HG03521 (cell line): ENCODE data around the gene NEAT1.
"Not testable (repeated sequence)": the region's sequence is repeated elsewhere in the genome, so short reads cannot be mapped to it uniquely, and the experiment has no call there.

Experiments
- ATAC-seq: cut with Tn5 transposase; IDR thresholded peaks from one replicate; pipeline ENCODE4 v1.9.1; 2021; ENCODE audit warnings: mild to moderate bottlenecking, moderate library complexity; ENCODE audit not compliant: unreplicated experiment

NEAT1 gene

DNA sequence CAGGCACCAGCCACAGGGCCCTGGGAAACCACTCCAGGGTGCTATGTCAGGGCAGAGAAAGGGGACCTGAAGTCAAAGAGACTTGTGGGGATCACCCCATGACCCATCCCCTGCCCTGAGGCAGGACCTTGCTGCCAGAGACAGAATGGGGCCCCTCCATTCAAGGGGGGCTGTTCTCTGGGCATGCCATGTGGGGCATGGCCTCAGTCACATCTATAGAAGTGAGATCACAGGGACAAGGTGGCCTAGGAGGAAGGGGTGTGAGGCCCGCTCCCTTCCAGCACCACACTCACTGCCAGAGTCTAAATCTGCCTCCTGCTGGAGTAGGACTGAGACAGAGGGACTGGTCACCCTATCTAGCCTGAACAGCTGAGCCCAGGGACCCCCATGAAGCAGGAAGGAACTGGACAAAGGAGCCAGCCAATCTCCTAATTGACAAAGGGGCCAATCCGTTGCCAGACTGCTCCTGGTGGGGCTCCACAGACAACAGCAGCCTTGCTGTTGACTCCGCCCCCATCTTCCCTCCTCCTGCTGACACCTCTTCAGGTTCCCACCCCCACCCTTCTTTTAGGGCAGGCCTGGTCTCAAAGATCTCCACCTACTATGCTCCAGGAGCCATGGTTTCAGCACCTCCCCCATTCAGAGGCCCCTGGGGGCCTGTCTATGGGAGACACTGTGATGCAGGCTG lies 26.0 kb downstream of the NEAT1 start:
- no peak for ATAC-seq

DNA sequence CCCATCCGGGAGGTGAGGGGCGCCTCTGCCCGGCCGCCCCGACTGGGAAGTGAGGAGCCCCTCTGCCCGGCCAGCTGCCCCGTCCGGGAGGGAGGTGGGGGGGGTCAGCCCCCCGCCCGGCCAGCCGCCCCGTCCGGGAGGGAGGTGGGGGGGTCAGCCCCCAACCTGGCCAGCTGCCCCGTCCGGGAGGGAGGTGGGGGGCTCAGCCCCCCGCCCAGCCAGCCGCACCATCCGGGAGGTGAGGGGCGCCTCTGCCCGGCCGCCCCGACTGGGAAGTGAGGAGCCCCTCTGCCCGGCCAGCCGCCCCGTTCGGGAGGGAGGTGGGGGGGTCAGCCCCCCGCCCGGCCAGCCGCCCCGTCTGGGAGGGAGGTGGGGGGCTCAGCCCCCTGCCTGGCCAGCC lies 28.7 kb downstream of the NEAT1 start:
- ATAC-seq = not testable (repeated sequence)

DNA sequence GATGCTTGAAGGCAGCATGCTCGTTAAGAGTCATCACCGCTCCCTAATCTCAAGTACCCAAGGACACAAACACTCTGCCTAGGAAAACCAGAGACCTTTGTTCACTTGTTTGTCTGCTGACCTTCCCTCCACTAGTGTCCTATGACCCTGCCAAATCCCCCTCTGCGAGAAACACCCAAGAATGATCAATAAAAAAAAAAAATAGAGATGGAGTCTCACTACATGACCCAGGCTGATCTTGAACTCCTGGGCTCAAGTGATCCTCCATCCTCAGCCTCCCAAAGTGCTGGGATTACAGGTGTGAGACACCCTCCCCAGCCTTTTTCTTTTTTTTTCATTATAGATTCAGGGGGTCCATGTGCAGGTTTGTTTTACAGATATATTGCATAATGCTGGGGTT lies 29.7 kb downstream of the NEAT1 start:
- not testable (repeated sequence) for ATAC-seq

DNA sequence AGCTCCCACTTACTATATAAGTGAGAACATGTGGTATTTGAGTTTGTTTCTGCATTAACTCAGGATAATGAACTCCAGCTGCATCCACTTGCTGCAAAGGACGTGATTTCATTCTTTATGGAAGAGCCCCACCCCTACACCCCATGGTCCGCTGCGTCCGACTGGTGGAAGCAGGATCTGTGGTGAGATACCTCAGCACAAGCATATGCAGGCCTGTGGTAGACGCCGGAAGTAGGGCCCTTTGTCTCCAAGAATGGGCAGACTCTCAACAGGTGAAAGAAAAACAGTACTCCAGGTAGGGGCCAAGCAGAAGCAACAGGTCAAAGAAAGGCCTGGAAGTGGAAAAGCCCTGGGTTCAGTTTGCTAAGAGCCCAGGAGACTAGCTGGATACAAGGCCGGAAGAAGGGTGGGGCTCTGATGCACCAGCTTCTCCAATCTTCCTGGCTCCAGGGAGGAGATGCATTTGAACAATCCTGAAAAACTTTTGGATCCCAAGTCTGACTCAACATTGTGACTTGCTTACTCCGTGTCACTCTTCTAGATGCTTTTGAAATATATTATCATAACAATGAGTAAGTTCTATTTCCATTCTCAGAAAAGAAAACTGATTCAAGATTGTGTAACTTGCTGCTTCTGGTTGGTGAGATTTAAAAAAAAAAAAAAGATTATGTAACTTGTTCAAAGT lies 30.4 kb downstream of the NEAT1 start:
- ATAC-seq = no peak

DNA sequence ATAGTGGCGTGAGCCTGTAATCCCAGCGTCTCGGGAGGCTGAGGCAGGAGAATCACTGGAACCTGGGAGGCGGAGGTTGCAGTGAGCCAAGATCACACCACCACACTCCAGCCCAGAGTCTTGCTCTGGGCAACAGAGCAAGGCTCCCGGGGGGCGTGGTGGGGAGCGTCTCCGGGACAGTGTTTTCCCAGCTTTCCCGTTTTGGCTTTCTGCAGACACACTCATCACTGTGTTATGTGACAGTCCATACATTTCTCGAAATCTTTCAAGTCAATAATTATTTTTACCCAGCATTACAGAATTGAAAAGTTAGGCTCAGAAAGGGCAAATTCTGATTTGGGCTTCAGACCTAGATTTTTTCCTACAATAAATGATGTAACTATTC lies 31.7 kb downstream of the NEAT1 start:
- no peak for ATAC-seq

DNA sequence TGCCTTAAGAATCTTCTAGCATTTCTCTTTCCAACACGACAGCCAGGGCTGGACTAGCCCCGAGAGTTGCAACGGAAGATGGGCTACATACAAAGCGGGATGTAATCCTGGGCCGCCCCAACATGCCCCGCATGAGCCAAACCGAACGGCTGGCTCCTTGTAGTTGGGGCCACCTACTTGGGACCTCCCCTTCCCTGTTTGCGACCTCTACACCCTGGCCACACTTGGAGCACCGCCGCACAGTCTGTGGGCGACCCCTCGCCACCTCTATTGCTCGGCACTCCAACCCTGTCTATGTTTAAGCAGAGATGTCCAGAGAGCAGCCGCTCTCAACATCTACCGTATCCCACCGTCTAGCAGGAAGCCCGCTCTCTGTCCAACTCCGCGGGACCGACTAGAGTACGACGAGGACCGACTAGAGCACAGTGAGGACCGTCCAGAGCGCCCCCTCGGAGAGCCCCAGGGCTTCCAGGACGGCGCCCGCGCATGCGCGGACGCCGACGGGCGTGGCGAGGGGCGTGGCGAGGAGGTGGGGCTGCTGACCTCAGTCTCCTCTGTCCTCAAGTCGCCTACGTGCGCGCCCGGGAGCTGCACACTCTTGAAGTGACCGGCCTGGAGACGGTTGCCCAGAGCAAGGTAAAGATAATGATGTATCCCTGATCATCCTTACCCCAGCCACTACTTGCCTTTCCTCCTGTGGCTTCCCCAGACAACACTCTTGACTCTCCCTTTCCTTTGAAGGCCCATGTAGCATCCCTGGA lies 32.3 kb downstream of the NEAT1 start:
- ATAC-seq = peak; percentile 78

DNA sequence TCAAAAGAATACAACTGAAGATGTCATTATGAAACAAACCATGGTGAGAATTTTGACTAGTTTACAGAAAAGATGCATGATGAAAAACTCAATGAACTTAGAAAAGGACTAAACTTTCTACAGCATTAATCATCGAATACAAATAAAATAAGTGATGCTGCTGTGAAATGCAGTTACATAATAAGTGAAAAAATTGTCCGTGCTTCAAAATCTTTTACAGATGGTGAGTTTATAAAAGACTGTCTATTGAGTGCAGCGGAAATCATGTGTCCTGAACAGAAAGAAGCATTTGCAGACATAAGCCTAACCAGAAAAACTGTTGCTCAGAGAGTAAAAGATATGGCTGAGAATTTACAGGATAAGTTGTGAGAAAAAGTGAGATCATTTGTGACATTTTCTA lies 33.8 kb downstream of the NEAT1 start:
- no peak for ATAC-seq

DNA sequence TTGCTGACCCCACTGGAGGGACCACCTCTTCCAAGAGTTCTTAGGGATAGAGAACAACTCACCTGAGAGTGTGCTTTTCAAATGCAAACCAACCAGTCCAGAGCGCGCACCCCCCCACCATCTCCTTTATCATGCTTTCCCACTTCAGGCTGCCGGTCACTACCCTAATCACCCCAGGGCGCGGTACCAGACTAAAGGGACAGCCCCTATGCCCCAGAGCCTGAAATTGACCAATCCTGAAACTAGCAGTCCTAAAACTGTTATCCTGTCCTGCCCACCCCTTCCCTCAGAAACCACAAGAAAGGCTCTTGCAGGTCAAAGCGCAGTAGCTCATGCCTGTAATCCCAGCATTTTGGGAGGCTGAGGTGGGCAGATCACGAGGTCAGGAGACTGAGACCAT lies 37.0 kb downstream of the NEAT1 start:
- ATAC-seq = no peak

DNA sequence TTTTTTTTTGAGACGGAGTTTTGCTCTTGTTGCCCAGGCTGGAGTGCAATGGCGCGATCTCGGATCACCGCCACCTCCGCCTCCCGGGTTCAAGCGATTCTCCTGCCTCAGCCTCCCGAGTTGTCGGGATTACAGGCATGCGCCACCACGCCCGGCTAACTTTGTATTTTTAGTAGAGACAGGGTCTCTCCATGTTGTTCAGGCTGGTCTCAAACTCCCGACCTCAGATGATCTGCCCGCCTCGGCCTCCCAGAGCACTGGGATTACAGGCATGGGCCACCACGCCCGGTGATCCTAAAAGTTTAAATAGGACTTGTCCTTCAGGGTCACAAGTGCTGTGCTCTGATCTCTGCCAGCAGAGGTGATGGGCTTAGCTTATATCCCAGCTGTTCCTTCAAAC lies 42.9 kb downstream of the NEAT1 start:
- not testable (repeated sequence) for ATAC-seq

DNA sequence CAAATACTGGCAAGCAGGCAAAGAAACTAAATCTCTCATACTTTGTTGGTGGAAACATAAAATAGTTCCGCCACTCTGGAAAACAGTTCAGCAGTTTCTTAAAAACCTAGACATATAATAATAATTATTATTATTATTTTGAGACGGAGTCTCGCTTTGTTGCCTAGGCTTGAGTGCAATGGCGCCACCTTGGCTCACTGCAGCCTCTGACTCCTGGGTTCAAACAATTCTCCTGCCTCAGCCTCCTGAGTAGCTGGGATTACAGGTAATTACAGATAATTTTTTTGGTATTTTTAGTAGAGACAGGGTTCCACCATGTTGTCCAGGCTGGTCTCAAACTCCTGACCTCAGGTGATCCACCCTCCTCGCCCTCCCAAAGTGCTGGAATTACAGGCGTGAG lies 44.7 kb downstream of the NEAT1 start:
- ATAC-seq = not testable (repeated sequence)

DNA sequence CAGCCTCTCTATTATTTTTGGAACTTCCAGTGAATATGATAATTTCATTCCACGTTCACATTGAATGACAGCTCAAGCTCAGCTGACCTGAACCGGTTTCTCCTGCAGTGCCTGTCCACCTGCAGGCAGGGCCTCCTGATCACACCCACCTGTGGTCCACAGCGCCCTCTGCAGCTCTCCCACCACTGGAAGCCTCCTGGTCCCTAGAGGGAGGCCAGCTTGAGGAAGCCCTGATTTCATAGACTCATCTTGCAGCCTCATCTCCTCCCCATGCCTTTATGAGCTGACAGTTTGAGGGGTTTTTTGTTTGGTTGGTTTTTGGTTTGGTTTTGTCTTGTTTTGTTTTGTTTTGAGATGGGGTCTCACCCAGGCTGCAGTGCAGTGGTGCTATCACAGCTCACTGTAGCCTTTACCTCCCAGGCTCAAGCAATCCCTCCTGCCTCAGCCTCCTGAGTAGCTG lies 46.3 kb downstream of the NEAT1 start:
- no peak for ATAC-seq

DNA sequence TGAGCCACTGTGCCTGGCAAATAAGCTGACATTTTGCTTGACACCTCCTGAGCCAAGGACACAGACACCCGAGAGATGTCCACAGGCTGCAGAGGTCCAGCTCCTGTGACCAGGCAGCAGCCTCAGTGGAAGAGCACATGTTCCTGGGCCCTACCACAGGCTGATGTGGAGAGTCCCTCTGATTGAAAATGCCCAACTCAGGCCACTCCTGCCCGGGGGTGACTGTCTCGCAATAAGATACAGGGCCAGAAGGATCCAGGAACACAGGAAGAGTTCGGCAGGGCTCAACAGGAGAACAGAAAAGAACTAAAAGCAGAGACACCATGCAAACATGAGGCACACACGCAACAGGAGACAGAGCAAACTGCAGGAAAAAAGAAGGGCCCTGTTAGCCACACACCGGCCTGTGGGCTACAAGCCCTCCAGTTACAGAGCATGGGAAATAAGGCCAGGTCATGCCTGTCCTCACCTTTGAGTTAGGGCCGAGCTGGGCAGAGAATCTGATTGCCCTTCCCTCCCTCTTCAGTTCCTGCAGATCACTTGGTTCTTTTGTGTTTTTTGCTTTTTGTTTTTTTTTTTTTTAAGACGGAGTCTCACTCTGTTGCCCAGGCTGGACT lies 47.9 kb downstream of the NEAT1 start:
- no peak for ATAC-seq

DNA sequence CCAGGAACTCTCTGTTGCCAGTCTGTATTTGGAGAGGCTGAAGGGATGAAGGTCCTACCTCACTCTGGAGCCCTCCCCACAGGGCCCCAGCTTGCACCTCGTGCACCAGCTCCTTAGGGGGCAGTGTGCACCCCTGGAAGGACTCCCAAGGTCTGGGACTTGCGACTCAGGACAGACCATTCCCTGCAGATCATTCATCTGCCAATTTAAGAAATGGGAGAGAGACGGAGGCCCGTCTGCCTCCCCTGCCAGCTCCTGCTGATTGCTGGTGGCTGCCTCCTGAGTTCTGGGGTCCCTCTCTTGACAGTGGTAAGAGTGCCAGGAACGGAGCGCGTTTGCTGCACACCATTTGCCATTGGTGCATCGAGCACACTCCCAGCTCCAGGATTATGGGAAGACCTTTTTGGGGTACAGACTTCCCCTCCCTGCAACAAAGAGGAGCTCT lies 48.9 kb downstream of the NEAT1 start:
- no peak for ATAC-seq

DNA sequence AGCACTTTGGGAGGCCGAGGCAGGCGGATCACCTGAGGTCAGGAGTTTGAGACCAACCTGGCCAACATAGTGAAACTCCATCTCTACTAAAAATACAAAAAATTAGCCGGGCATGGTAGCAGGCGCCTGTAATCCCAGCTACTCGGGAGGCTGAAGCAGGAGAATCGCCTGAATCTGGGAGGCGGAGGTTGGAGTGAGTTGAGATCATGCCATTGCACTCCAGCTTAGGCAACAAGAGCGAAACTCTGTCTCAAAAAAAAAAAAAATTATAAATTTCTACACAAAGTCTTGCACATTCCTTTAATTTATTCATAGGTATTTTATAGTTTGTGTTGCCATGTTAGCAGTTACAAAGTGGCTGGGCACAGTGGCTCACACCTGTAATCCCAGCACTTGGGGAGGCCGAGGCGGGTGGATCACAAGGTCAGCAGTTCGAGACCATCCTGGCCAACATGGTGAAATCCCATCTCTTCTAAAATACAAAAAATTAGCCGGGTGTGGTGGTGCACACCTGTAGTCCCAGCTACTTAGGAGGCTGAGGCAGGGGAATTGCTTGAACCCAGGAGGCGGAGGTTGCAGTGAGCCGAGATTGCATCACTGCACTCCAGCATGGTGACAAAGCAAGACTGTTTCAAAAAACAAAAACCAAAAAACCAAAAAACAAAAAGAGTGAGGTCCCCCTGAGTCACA lies 50.1 kb downstream of the NEAT1 start:
- ATAC-seq = not testable (repeated sequence)

DNA sequence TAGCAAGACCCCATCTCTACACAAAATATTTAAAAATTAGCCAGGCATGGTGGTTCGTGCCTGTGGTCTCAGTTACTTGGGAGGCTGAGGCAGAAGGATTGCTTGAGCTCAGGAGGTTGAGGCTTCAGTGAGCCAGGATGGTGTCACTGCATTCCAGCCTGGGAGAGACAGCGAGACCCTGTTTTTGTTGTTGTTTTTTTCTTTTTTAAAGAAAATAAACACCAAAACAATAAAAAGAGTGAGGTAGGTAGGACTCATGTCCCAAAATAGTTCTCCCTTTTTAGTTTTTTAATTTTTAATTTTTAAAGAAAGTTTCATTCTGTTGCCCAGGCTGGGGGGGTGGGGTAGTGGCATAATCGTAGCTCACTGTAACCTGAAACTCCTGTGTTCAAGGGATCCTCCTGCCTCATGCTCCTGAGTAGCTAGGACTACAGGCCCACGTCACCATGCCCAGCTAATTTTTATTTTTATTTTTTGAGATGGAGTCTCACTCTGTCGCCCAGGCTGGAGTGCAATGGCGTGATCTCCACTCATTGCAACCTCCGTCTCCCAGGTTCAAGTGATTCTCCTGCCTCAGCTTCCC lies 50.8 kb downstream of the NEAT1 start:
- no peak for ATAC-seq

DNA sequence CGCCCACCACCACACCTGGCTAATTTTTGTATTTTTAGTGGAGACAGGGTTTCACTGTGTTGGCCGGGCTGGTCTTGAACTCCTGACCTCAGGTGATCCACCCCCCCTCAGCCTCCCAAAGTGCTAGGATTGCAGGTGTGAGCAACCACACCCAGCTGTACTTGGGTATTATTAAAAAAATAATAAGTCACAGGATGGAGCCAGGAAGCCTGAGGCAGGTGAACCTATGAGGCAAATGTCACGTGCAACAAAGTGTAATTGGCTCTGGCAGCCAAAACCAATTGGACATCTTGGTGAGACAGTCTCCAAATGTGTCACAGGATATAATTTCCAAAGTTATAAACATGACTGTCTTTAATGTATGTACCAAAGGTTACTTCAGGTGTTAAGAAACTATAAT lies 52.3 kb downstream of the NEAT1 start:
- no peak for ATAC-seq

DNA sequence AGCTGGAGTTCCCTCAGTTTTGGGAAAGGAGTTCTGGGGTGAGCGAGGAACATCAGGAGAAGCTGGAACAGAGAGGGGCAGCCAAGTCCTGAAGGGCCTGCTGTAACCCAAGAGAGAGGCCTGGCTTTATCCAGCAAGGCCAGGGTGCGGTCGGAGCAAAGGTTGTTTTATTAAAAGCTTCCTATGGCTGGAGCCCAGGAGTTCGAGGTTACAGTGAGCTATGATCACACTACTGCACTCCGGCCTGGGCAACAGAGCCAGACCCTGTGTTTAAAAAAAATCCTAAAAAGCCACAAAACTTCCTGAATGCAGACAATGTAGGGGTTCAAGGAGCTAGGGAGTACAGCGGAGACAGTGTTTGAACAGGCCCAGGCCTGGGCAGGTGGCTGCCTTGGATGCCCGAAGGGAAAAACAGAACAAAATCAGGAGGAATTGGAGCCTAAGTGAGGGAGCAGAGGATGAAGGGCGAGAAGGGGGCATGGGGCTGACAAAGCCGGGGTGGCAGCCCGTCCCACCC lies 54.1 kb downstream of the NEAT1 start:
- ATAC-seq = no peak

DNA sequence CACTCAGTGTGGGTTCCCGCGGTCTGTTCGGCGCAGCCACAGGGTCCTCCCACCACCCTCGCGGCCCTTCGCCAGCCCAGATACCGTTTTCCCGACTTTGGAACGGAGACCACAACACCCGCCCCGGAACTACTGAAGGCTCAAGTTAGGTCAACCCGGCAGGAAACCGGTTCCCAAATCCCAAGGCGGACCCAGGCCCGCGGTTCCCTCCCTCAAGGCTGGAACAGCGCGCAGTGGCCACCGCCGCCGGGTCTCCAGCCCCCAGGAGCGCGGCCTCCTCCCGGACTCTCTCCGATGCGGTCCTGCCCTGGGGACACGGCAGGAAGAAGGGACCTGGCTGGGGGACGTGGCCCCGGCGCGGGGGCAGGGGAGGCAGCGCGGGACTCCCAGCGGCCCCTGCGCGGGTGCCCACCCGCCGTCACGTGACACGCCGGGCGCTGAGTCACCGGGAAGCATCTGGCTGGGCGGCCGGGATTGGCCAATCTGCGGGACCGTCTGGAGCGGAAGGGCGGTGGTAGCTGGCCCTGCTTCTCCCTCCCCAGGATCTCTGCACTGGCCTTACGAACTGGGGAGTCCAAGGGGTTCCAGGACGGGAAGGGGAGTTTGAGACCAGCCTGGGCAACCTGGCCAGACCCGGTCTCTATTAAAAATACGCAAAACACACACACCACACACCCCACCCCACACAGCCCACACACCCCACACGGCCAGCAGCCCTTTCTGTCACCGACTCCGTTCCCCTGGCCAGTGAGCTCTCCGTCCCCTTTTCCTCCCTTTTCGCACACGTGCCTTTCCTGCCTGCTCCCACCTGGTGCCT lies 54.8 kb downstream of the NEAT1 start:
- peak; percentile 84 for ATAC-seq
